CD14-positive monocyte (primary cell): ENCODE results near the gene ABCB6. TPM values are rescaled to one million over a fixed set of nuclear protein-coding genes. Genes with fewer than 3 reads are reported as not detected.

ENCODE experiments used
- DNase-seq, 3 donors: peaks; one replicate each; pipeline ENCODE4 v3.0.0-alpha.2; 2011 to 2022
- H2AFZ ChIP-seq: 2 replicates; pipeline ENCODE4 v1.6.0; 2012; ENCODE audit warnings: mild to moderate bottlenecking, low read depth, low read length, inconsistent platforms; ENCODE audit not compliant: insufficient read depth, poor library complexity, severe bottlenecking
- H3K27ac ChIP-seq, 2 donors: 1 replicate in 1 of 2; 2 replicates in 1 of 2; pipeline ENCODE4 v1.5.1; 2012 to 2013; ENCODE audit warnings: low read length in 2 of 2, control low read depth in 1 of 2, inconsistent platforms in 1 of 2, low read depth in 1 of 2, mild to moderate bottlenecking in 1 of 2
- H3K27me3 ChIP-seq, 2 donors: one replicate each; pipeline versions ENCODE4 v1.6.0 to v1.6.1; 2011 to 2013; ENCODE audit warnings: low read length in 2 of 2; ENCODE audit not compliant: control insufficient read depth in 2 of 2, insufficient read depth in 2 of 2
- H3K36me3 ChIP-seq, 2 donors: replicated peaks in 1 of 2; 1 replicate in 1 of 2; 2 replicates in 1 of 2; pipeline versions ENCODE4 v1.5.1 to v1.6.1; 2012 to 2013; ENCODE audit warnings: low read length in 2 of 2, control low read depth in 1 of 2, inconsistent platforms in 1 of 2, mild to moderate bottlenecking in 1 of 2; ENCODE audit not compliant: insufficient read depth in 2 of 2, control insufficient read depth in 1 of 2
- H3K4me1 ChIP-seq, 2 donors: 1 replicate in 1 of 2; 2 replicates in 1 of 2; pipeline versions ENCODE4 v1.5.1 to v1.6.1; 2012 to 2013; ENCODE audit warnings: low read length in 2 of 2, control low read depth in 1 of 2, inconsistent platforms in 1 of 2, mild to moderate bottlenecking in 1 of 2, moderate library complexity in 1 of 2; ENCODE audit not compliant: insufficient read depth in 2 of 2, control insufficient read depth in 1 of 2
- H3K4me2 ChIP-seq: replicated peaks from 2 replicates; pipeline ENCODE3; 2012; ENCODE audit warnings: low read length, moderate library complexity, mild to moderate bottlenecking; ENCODE audit not compliant: poor library complexity, severe bottlenecking; ENCODE audit errors: extremely low read depth
- H3K4me3 ChIP-seq, 3 experiments: fragments of 200-600 bp in 1 of 3; sonication (generic) in 1 of 3; replicated peaks in 1 of 3; 1 replicate in 2 of 3; 2 replicates in 1 of 3; pipeline ENCODE4 v1.5.1; 2011 to 2013; ENCODE audit warnings: low read length in 3 of 3, mild to moderate bottlenecking in 3 of 3, control low read depth in 2 of 3, low read depth in 2 of 3, inconsistent platforms in 1 of 3, moderate library complexity in 1 of 3
- H3K79me2 ChIP-seq: 2 replicates; pipeline ENCODE4 v1.6.0; 2012; ENCODE audit warnings: mild to moderate bottlenecking, control low read depth, inconsistent platforms, low read length, moderate library complexity; ENCODE audit not compliant: insufficient read depth
- H3K9ac ChIP-seq: 2 replicates; pipeline ENCODE4 v1.6.0; 2017; ENCODE audit warnings: low read length, mild to moderate bottlenecking; ENCODE audit not compliant: insufficient read depth, poor library complexity, severe bottlenecking
- H3K9me3 ChIP-seq, 2 donors: replicated peaks in 1 of 2; 1 replicate in 1 of 2; 2 replicates in 1 of 2; pipeline versions ENCODE4 v1.5.1 to v1.6.1; 2012 to 2013; ENCODE audit warnings: low read length in 2 of 2, control low read depth in 1 of 2; ENCODE audit not compliant: control insufficient read depth in 1 of 2, insufficient read depth in 1 of 2
- H4K20me1 ChIP-seq: 2 replicates; pipeline ENCODE4 v1.6.0; 2012; ENCODE audit warnings: mild to moderate bottlenecking, low read length, control low read depth, moderate library complexity; ENCODE audit not compliant: insufficient read depth
- H3K27ac Mint-ChIP-seq, 7 donors: one replicate each; pipeline ENCODE4 v1.8.0; 2020; ENCODE audit warnings: mild to moderate bottlenecking in 7 of 7, mixed read lengths in 7 of 7, moderate library complexity in 6 of 7, inconsistent platforms in 2 of 7
- H3K27me3 Mint-ChIP-seq, 3 donors: one replicate each; pipeline ENCODE4 v1.8.0; 2021 to 2022; ENCODE audit warnings: low read depth in 3 of 3, mild to moderate bottlenecking in 3 of 3, mixed read lengths in 3 of 3, moderate library complexity in 3 of 3, inconsistent platforms in 1 of 3
- H3K36me3 Mint-ChIP-seq, 2 donors: one replicate each; pipeline ENCODE4 v1.8.0; 2020; ENCODE audit warnings: mixed read lengths in 2 of 2, inconsistent platforms in 1 of 2, mild to moderate bottlenecking in 1 of 2
- H3K4me1 Mint-ChIP-seq: one replicate; pipeline ENCODE4 v1.8.0; 2020; ENCODE audit warnings: mild to moderate bottlenecking, mixed read lengths
- H3K4me3 Mint-ChIP-seq, 2 donors: one replicate each; pipeline ENCODE4 v1.8.0; 2020; ENCODE audit warnings: mild to moderate bottlenecking in 2 of 2, mixed read lengths in 2 of 2, moderate library complexity in 1 of 2
- H3K9me3 Mint-ChIP-seq, 7 donors: one replicate each; pipeline ENCODE4 v1.8.0; 2020 to 2022; ENCODE audit warnings: mixed read lengths in 7 of 7, mild to moderate bottlenecking in 6 of 7, moderate library complexity in 6 of 7, inconsistent platforms in 2 of 7
- CTCF ChIP-seq: fragments of 200-600 bp; IDR thresholded peaks from one replicate; pipeline ENCODE4 v1.8.0; 2022; ENCODE audit warnings: antibody characterized with exemption, mild to moderate bottlenecking
- WGBS: methylation state at CpG from one replicate; pipeline ENCODE4 v1.1.5; 2013; ENCODE audit warnings: missing lambda C conversion rate; ENCODE audit not compliant: insufficient coverage; 5-methylcytosine and 5-hydroxymethylcytosine counted together
- intact Hi-C, 2 donors: fragments of 100-400 bp; cut with micrococcal nuclease; formaldehyde crosslinking; loops; one replicate each; pipeline versions ENCODE4 v1.15.0 to v1.15.1; 2023
- polyA plus RNA-seq, 3 donors: library from polyadenylated mRNA; depleted of rRNA in 1 of 3; unstranded in 2 of 3; stranded (reverse) in 1 of 3; fragments of 300-500 nt in 2 of 3; fragments of >200 nt in 1 of 3; fragmentation: Illumina TruSeq in 2 of 3; gene quantifications; 1 replicate in 2 of 3; 2 replicates in 1 of 3; pipeline ENCODE4 v1.2.3, GENCODE V29; 2012 to 2021

Gene ABCB6
- polyA plus RNA-seq, 3 donors: 0.28 to 4.8 (median 0.58) TPM

- H2AFZ ChIP-seq: peak within 1 kb of the TSS; percentile 89
- DNase-seq: peak in 2 of 3 donors; percentile 53
- under 1% methylated on average over 29 of the region's 49 CpGs for WGBS
- peaks cover 18 to 24% of the 10 kb centered on the region in 2 donors for H3K36me3 ChIP-seq
- H3K9ac ChIP-seq: peak within 1 kb of the TSS; percentile 84
- Mint-ChIP-seq H3K36me3 (peaks cover 26 to 34% of the 10 kb centered on the region in 2 donors), H3K27me3 (peaks cover 0 to 3% (median 0%) of the 10 kb centered on the region in 3 donors), H3K9me3 (no peaks in the 10 kb centered on the region), H3K27ac (peak within 1 kb of the TSS; percentile 92 to 98 (median 95)), H3K4me1 (peaks cover 55% of the 10 kb centered on the region), H3K4me3 (peak within 1 kb of the TSS; percentile 90 to 96)
- H3K4me2 ChIP-seq: peak within 1 kb of the TSS; percentile 95
- H3K27me3 ChIP-seq: no peaks in the 10 kb centered on the region
- no peaks in the 10 kb centered on the region for H3K9me3 ChIP-seq
- H3K4me3 ChIP-seq: peak within 1 kb of the TSS; percentile 88 to 96 (median 88)
- peaks cover 55 to 67% of the 10 kb centered on the region in 2 donors for H3K4me1 ChIP-seq
- peak within 1 kb of the TSS; percentile 80 to 90 for H3K27ac ChIP-seq
- peaks cover 30% of the 10 kb centered on the region for H4K20me1 ChIP-seq
- peaks cover 61% of the 10 kb centered on the region for H3K79me2 ChIP-seq
- intact Hi-C loops: loop anchor here (5.0 kb wide), 2 partner anchors 36 to 76 kb away; partner anchors contain the start of genes ABCB6 (in 2 of the 2), CNPPD1 (in 1 of the 2) and RETREG2 (in 1 of the 2)
- no peak for TF ChIP-seq CTCF
These were observed 34.4 kb upstream of the ABCB6 start, which contains the start of gene TUBA4B for GRCh38 chr2:219252900-219253752. TUBA4B (plus strand) TSS chr2:219253243; CDS start chr2:219253408, 165 bp downstream.

GRCh38 chr2:219252570-219252899 lies 33.8 kb upstream of the ABCB6 start:
- H3K36me3 Mint-ChIP-seq: peaks cover 28 to 39% of the 10 kb centered on the region in 2 donors
- Histone ChIP-seq H3K4me1 (peaks cover 61 to 73% of the 10 kb centered on the region in 2 donors), H3K79me2 (peaks cover 66% of the 10 kb centered on the region), H3K9ac (peak overlapping the region; percentile 84), H3K4me3 (peak overlapping the region; percentile 88 to 96 (median 88)), H3K9me3 (no peaks in the 10 kb centered on the region), H3K27me3 (no peaks in the 10 kb centered on the region), H2AFZ (peak overlapping the region; percentile 27), H3K4me2 (peak overlapping the region; percentile 95), H3K27ac (peak overlapping the region; percentile 80 to 90), H3K36me3 (peaks cover 19 to 30% of the 10 kb centered on the region in 2 donors), H4K20me1 (peaks cover 30% of the 10 kb centered on the region)
- TF ChIP-seq CTCF: no peak
- H3K9me3 Mint-ChIP-seq: no peaks in the 10 kb centered on the region
- no peak for DNase-seq
- peaks cover 0 to 3% (median 0%) of the 10 kb centered on the region in 3 donors for H3K27me3 Mint-ChIP-seq
- H3K4me3 Mint-ChIP-seq: peak overlapping the region; percentile 90 to 96
- WGBS: 4% methylated on average over 9 of the region's 9 CpGs
- peak overlapping the region; percentile 88 to 95 (median 90) for H3K27ac Mint-ChIP-seq
- H3K4me1 Mint-ChIP-seq: peaks cover 61% of the 10 kb centered on the region
- intact Hi-C loops: loop anchor here (5.0 kb wide), 2 partner anchors 35 to 75 kb away; partner anchors contain the start of genes ABCB6 (in 2 of the 2), CNPPD1 (in 1 of the 2) and RETREG2 (in 1 of the 2)
